Hepatocyte (in vitro differentiated cells): ENCODE data around the gene ZNF276.

ENCODE experiments used
- CTCF ChIP-seq: fragments of 200-600 bp; sonication (generic); IDR thresholded peaks from 2 replicates; pipeline ENCODE4 v1.5.1; 2016; ENCODE audit warnings: antibody characterized with exemption, mild to moderate bottlenecking; ENCODE audit not compliant: poor library complexity
- EZH2phosphoT487 ChIP-seq: fragments of 200-600 bp; sonication (generic); IDR thresholded peaks from one replicate; pipeline ENCODE4 v1.6.1; 2018; ENCODE audit warnings: antibody characterized with exemption, mild to moderate bottlenecking, low read depth, moderate library complexity; ENCODE audit not compliant: unreplicated experiment, severe bottlenecking

DNA sequence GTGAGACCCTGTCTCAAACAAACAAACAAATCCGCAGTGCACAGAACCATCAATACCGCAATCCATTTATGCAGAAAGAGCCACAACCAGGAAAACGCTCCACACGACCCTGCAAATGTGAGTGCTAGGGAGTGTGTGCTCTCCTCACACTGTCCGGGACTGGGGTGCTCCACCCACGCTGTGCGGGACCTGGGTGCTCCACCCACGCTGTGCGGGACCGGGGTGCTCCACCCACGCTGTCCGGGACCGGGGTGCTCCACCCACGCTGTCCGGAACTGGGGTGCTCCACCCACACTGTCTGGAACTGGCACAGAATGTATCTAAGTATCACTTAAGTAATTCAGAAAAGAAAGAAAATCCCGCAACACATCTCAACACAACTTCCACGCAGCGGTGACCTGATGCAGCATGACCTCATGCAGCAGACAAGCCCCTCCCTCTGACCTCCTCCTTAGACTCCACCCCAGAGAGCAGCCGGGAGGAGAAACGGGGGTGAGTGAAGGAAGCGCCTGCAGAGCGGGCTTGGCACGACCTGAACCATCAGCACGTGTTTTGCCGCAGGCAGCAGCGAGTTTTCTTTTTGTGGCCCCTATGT, 38.5 kb downstream of the ZNF276 start:
- TF ChIP-seq CTCF (no peak), EZH2phosphoT487 (no peak)
